Lung (tissue), 12 donors: ENCODE measurements around the gene ZNF417. TPM values are rescaled to one million over a fixed set of nuclear protein-coding genes. Genes with fewer than 3 reads are reported as not detected.

Experiments
- ATAC-seq: fragments of 200-7000 bp; cut with Tn5 transposase; one replicate; pipeline ENCODE4 v1.9.1; 2020; ENCODE audit warnings: moderate number of reproducible peaks; ENCODE audit not compliant: insufficient read depth, low FRiP score
- DNase-seq, 3 donors: peaks; one replicate each; pipeline ENCODE4 v3.0.0-alpha.2; 2013 to 2017
- H3K27ac ChIP-seq, 2 donors: one replicate each; pipeline ENCODE4 v1.5.1; 2013; ENCODE audit warnings: mild to moderate bottlenecking in 2 of 2, moderate library complexity in 2 of 2, control low read depth in 1 of 2, inconsistent platforms in 1 of 2, low read depth in 1 of 2, low read length in 1 of 2
- H3K27me3 ChIP-seq, 3 donors: one replicate each; pipeline ENCODE4 v1.5.1; 2013; ENCODE audit warnings: low read length in 2 of 3; ENCODE audit not compliant: control insufficient read depth in 3 of 3, insufficient read depth in 3 of 3
- H3K36me3 ChIP-seq, 4 donors: one replicate each; pipeline ENCODE4 v1.5.1; 2013; ENCODE audit warnings: low read length in 4 of 4, mild to moderate bottlenecking in 1 of 4, moderate library complexity in 1 of 4; ENCODE audit not compliant: control insufficient read depth in 4 of 4, insufficient read depth in 4 of 4
- H3K4me1 ChIP-seq, 5 donors: one replicate each; pipeline ENCODE4 v1.5.1; 2013; ENCODE audit warnings: low read length in 5 of 5, mild to moderate bottlenecking in 2 of 5, moderate library complexity in 1 of 5; ENCODE audit not compliant: control insufficient read depth in 5 of 5, insufficient read depth in 5 of 5
- H3K4me3 ChIP-seq: one replicate; pipeline ENCODE4 v1.5.1; 2013; ENCODE audit warnings: mild to moderate bottlenecking, control low read depth, moderate library complexity
- H3K9ac ChIP-seq, 2 donors: one replicate each; pipeline ENCODE4 v1.5.1; 2013; ENCODE audit warnings: low read length in 2 of 2, control low read depth in 1 of 2; ENCODE audit not compliant: insufficient read depth in 1 of 2
- H3K9me3 ChIP-seq, 4 donors: one replicate each; pipeline ENCODE4 v1.5.1; 2013; ENCODE audit warnings: low read length in 3 of 4, mild to moderate bottlenecking in 1 of 4, moderate library complexity in 1 of 4; ENCODE audit not compliant: control insufficient read depth in 4 of 4, insufficient read depth in 3 of 4
- WGBS, 2 donors: extraction: QIAGEN DNeasy Blood & Tissue Kit; methylation state at CpG; one replicate each; pipeline ENCODE4 v1.1.7; 2013; 5-methylcytosine and 5-hydroxymethylcytosine counted together
- polyA plus RNA-seq, 2 donors: library from polyadenylated mRNA; stranded (reverse); fragments of 200-250 nt; gene quantifications; one replicate each; pipeline ENCODE4 v1.2.1, GENCODE V29; 2013
- total RNA-seq, 2 donors: library from RNA; depleted of rRNA in 1 of 2; stranded (reverse); fragments of >200 nt in 1 of 2; gene quantifications; one replicate each; pipeline ENCODE4 v1.2.1, GENCODE V29; 2014 to 2021
- TF ChIP-seq, protein P1 (sequence below): IDR thresholded peaks from 2 replicates; pipeline ENCODE4 v1.5.1; 2012; ENCODE audit warnings: mild to moderate bottlenecking; ENCODE audit errors: control extremely low read depth, extremely low read depth
- donor health status: control.
- donor health status: control.
- donor health status: Bipolar disorder and iron deficiency.
- donor health status: healthy.
- donor health status: DM: yes; HTN: yes; CAD: no.

ZNF417 gene
- total and polyA plus RNA-seq, 4 donors = 3.3 to 39.0 (median 10.2) TPM

DNA sequence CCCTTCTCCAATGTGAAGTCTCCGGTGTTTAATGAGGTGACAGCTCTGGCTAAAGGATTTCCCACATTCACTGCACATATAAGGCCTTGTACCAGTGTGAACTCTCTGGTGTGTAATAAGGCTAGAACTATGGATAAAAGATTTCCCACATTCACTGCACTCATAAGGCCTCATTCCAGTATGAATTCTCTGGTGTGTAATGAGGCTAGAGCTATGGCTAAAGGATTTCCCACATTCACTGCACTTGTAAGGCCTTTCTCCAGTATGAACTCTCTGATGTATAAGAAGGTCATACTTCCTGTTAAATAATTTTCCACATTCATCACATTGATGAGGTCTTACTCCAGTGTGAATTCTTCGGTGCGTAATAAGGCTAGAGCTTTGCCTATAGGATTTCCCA lies 25.2 kb upstream of the ZNF417 start:
- TF ChIP-seq, protein P1, sequence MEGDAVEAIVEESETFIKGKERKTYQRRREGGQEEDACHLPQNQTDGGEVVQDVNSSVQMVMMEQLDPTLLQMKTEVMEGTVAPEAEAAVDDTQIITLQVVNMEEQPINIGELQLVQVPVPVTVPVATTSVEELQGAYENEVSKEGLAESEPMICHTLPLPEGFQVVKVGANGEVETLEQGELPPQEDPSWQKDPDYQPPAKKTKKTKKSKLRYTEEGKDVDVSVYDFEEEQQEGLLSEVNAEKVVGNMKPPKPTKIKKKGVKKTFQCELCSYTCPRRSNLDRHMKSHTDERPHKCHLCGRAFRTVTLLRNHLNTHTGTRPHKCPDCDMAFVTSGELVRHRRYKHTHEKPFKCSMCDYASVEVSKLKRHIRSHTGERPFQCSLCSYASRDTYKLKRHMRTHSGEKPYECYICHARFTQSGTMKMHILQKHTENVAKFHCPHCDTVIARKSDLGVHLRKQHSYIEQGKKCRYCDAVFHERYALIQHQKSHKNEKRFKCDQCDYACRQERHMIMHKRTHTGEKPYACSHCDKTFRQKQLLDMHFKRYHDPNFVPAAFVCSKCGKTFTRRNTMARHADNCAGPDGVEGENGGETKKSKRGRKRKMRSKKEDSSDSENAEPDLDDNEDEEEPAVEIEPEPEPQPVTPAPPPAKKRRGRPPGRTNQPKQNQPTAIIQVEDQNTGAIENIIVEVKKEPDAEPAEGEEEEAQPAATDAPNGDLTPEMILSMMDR = no peak
- Histone ChIP-seq H3K9me3 (peaks cover 0 to 58% (median 34%) of the 10 kb centered on the region in 4 donors), H3K4me1 (peaks cover 0 to 5% (median 3%) of the 10 kb centered on the region in 5 donors), H3K9ac (no peak overlapping the region), H3K27me3 (no peaks in the 10 kb centered on the region), H3K36me3 (peaks cover 28 to 53% (median 41%) of the 10 kb centered on the region in 4 donors), H3K4me3 (no peak overlapping the region), H3K27ac (no peak overlapping the region)
- ATAC-seq = no peak
- WGBS, 2 donors = 96 to 99% methylated on average over 3 of the region's 3 CpGs
- no peak for DNase-seq

DNA sequence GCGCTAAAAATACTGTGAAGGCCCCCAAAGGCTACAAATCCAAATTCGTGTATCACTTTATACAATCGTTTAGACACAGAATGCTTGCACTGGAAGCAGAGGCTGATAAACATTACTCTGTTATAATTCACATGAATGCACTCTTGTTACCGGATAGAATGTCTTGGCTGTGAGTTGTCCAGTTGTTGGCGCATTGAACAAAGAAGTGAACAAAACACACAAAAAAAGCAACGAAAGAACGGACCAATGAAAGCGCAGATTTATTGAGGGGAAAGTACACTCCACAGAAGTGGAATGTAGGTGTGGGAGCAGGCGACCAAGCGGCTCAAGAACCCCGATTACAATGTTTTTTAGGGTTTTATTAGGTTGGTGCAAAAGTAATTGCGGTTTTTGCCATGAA lies 19.3 kb upstream of the ZNF417 start:
- no peaks in the 10 kb centered on the region for H3K27me3 ChIP-seq
- H3K9ac ChIP-seq = no peak overlapping the region
- ATAC-seq (no peak), DNase-seq (no peak)
- peaks cover 0 to 49% (median 30%) of the 10 kb centered on the region in 4 donors for H3K9me3 ChIP-seq
- 91% methylated on average over 12 of the region's 12 CpGs for WGBS, 2 donors
- H3K27ac ChIP-seq = no peak overlapping the region
- peaks cover 0 to 5% (median 3%) of the 10 kb centered on the region in 5 donors for H3K4me1 ChIP-seq
- peaks cover 3 to 36% (median 18%) of the 10 kb centered on the region in 4 donors for H3K36me3 ChIP-seq
- TF ChIP-seq, protein P1 = no peak
- no peak overlapping the region for H3K4me3 ChIP-seq

DNA sequence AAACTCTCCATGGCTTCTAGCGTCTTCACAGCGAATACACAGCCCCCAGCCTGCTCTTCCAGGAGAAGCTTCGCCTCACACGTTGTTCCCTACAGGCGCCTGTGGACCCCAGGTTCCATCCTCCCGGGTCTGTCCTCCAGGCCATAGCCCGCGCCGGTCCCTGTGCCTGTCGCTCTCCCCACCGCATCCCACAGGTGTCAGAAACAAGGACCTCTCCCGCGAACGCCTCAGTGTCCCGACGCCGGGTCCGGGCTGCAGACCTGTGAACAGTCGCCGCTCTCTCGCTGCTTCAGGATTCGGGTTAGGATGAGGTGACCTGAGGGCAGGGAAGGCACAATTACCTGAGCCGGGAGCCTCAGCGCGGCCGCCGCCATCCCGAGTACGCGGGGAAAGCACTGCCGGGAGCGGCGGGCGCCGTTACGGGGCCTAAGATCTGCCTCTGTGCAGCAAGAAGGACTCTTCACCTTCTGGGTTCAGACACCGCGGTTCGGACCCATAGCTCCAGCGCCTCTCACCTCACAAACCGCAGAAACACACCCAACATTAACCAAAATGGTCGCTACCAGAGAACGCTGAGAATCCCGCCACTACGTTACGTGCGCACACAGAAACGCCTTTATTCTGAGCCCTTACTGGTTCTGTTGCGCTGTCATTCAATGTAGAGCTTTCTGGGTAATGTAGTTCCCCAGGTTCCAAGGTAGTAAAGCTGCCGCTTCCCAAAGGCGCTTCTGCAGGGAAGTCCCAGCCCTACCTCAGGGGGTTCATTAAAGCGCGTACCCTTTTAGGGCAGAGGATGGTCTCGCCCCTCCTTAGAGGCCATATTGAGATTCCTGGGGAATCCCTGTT lies 18.7 kb upstream of the ZNF417 start, which contains the start of gene ZNF418:
Gene ZNF418, minus strand, starts transcription at position 583 of the 846 bp plus-strand sequence. CDS start 1,580 bp downstream, outside the sequence.
- H3K27me3 ChIP-seq = no peaks in the 10 kb centered on the region
- H3K36me3 ChIP-seq = peaks cover 3 to 43% (median 20%) of the 10 kb centered on the region in 4 donors
- H3K4me3 ChIP-seq = peak within 1 kb of the TSS; percentile 81
- TF ChIP-seq, protein P1 = no peak
- WGBS, 2 donors = 4 to 5% methylated on average over 54 of the region's 54 CpGs
- H3K9ac ChIP-seq = peak within 1 kb of the TSS; percentile 57 to 83
- peak within 1 kb of the TSS; percentile 48 to 67 for H3K27ac ChIP-seq
- ATAC-seq (peak; percentile 90), DNase-seq (peak; percentile 83 to 95 (median 93))
- H3K9me3 ChIP-seq = peaks cover 0 to 54% (median 33%) of the 10 kb centered on the region in 4 donors
- peaks cover 0 to 5% (median 3%) of the 10 kb centered on the region in 5 donors for H3K4me1 ChIP-seq
